ENCODE data around the gene R3HDM4. TPM values are rescaled to one million over a fixed set of nuclear protein-coding genes. Genes with fewer than 3 reads are reported as not detected.
A peak's percentile ranks its signal among the peaks of the same experiment; 100 is the strongest.
"Not testable (repeated sequence)": the region's sequence is repeated elsewhere in the genome, so short reads cannot be mapped to it uniquely, and the experiment has no call there.

The R3HDM4 gene
- polyA plus RNA-seq (2012; ENCODE audit: insufficient read depth, insufficient read length, low read depth) = 74.8 TPM

DNA sequence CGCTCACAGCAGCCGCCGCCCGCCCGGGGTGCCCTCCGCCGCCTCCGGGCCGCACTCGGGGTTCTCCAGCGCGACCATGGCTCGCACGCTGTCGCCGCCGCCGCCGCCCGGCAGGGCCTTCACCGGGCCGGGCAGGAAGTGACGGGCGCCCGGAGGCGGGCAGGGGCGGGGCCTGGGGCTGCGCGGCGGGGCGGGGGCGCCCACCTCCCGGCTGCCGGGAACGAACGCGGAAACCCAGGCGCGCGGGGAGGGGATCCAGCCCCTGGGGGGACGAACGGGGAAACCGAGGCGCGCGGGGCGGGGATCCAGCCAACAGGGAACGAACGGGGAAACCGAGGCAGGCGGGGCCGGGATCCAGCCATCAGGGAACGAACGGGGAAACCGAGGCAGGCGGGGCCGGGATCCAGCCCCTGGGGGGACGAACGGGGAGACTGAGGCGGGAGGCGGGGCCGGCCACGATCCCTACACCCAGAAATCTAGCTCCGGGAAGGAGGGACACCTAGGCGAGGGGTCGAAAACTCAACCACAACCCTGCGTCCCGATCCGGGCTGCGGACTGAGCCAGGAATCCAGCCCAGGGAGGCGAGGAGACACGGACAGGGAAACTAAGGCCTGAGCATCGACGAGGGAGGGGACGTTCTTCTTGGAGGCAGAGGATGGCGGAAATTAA is at the start of gene R3HDM4:
TSS of gene R3HDM4 (minus strand) at position 140 of the 669 bp plus-strand sequence. CDS start at position 78, 62 bp downstream.
- H3K9me3 ChIP-seq = no peaks in the 10 kb centered on the region
- DNase-seq = peak; percentile 82
- no peak for TF ChIP-seq CTCF (IDR thresholded peaks at IDR 0.05; ENCODE audit: low read depth, low read length)
- peaks cover 19% of the 10 kb centered on the region for H3K27me3 ChIP-seq
- no peaks in the 10 kb centered on the region for H3K36me3 ChIP-seq
- H3K4me3 ChIP-seq (ENCODE audit: low read depth, low read length) = peak within 1 kb of the TSS; percentile 66
- no peaks in the 10 kb centered on the region for H3K4me1 ChIP-seq

DNA sequence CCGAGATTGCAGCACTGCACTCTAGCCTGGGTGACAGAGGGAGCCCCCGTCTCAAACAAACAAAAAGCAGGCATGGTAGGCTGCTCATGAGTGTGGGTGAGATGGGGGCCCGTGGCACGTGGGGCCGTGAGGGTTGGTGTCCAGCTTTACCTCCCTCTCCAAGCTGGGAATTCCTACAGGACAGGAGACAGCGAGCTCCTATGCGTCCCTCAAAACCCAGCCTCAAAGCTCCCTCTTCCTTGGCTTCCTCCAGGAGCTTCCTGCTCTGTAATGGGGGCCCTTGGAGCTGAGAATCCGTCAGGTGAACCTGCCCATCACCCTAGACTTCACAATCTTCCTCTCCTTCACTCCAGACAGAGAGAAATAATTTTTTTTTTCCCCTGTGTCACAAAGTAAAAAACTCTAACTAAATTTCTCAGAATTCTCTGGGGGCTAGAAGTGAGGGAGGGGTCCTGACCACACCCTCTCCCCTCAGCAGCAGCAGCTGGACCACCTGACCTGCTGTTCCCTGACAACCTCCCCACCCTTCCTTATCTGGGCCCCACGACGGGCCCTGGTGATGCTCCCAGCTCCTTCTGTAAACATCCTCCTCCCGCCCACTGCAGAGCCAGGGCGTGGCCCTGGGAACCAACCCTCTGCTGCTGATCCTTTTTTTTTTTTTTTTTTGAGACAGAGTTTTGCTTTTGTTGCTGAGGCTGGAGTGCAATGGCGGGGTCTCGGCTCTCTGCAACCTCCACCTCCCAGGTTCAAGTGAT is 49.0 kb upstream of the R3HDM4 start:
- Histone ChIP-seq H3K4me1 (no peaks in the 10 kb centered on the region), H3K4me3 (ENCODE audit: low read depth, low read length) (no peak overlapping the region), H3K9me3 (no peaks in the 10 kb centered on the region), H3K36me3 (peaks cover 25% of the 10 kb centered on the region), H3K27me3 (no peaks in the 10 kb centered on the region)
- no peak for DNase-seq
- TF ChIP-seq CTCF (IDR thresholded peaks at IDR 0.05; ENCODE audit: low read depth, low read length) = no peak

DNA sequence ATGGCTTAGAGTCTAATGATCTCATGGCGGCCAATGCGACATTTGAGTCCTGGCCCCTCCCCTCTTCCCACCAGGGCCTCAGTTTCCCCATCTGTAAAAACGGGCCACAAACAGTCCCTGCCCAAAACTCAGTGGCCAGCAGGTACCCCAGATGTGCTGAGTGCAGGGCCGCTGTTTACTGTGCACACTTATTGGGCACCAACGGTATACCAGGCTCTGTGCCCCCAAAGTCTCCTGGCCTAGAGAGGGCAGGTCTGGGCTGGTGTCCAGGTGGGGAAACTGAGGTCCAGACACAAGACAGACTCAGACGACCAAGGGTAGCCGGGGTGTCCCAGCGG is 47.6 kb upstream of the R3HDM4 start:
- TF ChIP-seq CTCF (IDR thresholded peaks at IDR 0.05; ENCODE audit: low read depth, low read length) = no peak
- Histone ChIP-seq H3K4me3 (ENCODE audit: low read depth, low read length) (no peak overlapping the region), H3K4me1 (peaks cover 7% of the 10 kb centered on the region), H3K9me3 (no peaks in the 10 kb centered on the region), H3K27me3 (no peaks in the 10 kb centered on the region), H3K36me3 (peaks cover 16% of the 10 kb centered on the region)
- DNase-seq = no peak

DNA sequence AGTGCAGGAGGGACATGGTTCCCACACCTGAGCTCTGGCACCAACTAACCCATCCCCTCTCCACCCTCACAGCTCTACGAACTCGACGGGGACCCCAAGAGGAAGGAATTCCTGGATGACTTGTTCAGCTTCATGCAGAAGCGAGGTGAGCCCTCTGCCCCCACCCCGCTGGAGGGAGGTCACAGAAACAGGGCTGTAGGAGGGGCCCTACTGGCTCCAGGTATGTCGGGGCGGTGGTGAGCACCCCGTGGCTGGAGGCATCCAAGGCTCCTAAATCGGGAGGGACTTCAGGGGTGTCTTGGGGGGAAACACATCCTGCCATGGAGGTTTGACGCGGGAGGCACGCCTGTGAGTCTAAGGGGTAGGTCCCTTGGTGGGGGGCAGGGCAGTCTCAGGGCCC is 47.0 kb upstream of the R3HDM4 start:
- TF ChIP-seq CTCF (IDR thresholded peaks at IDR 0.05; ENCODE audit: low read depth, low read length) = no peak
- DNase-seq = no peak
- Histone ChIP-seq H3K4me3 (ENCODE audit: low read depth, low read length) (no peak overlapping the region), H3K4me1 (peaks cover 7% of the 10 kb centered on the region), H3K9me3 (no peaks in the 10 kb centered on the region), H3K27me3 (no peaks in the 10 kb centered on the region), H3K36me3 (peaks cover 10% of the 10 kb centered on the region)

DNA sequence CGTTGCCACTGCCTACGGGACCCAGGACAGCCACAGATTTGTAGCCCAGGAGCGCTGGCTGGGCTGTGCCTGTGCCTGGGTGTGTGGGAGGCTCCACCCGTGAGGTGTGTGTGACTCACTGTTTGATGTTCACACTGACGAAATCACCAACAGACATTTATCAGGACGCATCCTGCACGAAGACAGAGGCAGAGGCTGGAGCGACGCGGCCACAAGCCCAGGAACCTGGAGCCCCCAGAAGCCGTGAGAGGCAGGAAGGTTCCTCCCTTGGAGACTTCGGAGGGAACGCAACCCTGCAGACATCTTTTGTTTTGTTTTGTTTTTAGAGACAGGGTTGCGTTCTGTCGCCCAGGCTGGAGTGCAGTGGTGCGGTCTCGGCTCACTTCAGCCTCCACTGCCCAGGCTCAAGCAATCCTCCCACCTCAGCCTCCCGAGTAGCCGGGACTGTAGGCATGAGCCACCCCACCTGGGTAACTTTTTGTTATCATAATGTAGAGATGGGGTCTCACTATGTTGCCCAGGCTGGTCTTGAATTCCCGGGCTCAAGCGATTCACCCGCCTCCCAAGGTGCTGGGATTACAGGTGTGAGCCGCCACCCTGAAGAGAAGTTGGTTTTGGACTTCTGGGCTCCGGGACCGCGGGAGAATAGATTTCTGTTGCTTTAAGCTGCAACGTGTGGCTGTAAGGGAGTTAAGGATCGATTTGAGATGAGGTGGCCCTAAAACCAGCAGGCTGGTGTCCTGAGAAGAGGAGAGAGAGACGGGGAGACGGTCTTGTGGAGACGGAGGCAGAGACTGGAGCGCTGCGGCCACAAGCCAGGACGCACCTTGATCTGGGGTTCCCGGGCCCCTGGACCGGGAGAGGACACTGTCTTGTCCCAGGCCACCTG is 46.2 kb upstream of the R3HDM4 start:
- Histone ChIP-seq H3K36me3 (peaks cover 2% of the 10 kb centered on the region), H3K4me3 (ENCODE audit: low read depth, low read length) (no peak overlapping the region), H3K27me3 (no peaks in the 10 kb centered on the region), H3K4me1 (peaks cover 7% of the 10 kb centered on the region), H3K9me3 (no peaks in the 10 kb centered on the region)
- DNase-seq = peak; percentile 8
- no peak for TF ChIP-seq CTCF (IDR thresholded peaks at IDR 0.05; ENCODE audit: low read depth, low read length)

DNA sequence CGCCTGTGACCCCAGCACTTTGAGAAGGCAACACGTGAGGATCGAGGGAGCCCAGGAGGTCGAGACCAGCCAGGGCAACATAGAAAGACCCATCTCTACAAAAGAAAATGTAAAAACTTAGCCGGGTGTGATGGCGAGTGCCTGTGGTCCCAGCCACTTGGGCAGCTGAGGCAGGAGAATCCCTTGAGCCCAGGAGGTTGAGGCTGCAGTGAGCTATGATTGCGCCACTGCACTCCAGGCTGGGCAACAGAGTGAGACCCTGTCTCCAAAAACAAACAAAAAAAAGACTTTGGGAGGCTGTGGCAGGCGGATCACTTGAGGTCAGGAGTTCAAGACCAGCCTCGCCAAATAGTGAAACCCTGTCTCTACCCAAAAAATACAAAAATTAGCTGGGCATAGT is 44.6 kb upstream of the R3HDM4 start:
- H3K4me1 ChIP-seq; H3K36me3 ChIP-seq; H3K27me3 ChIP-seq; H3K9me3 ChIP-seq; DNase-seq; H3K4me3 ChIP-seq (ENCODE audit: low read depth, low read length): not testable (repeated sequence)

Data from BE2C (cell line).